ENCODE results near the gene COL26A1. TPM values are rescaled to one million over a fixed set of nuclear protein-coding genes. Genes with fewer than 3 reads are reported as not detected.
"Not testable (repeated sequence)": the region's sequence is repeated elsewhere in the genome, so short reads cannot be mapped to it uniquely, and the experiment has no call there.

The COL26A1 gene
- total RNA-seq, 1 experiment from 2014 or later, result not detected

GRCh38 chr7:101465131-101465530 is 102.5 kb downstream of the COL26A1 start:
- Histone ChIP-seq H3K79me2 (ENCODE audit: low read length) (no peaks in the 10 kb centered on the region), H3K9me3 (ENCODE audit: low read length) (no peaks in the 10 kb centered on the region), H2AFZ (ENCODE audit: low read length) (no peak overlapping the region), H3K27ac (ENCODE audit: low read length) (no peak overlapping the region), H3K4me2 (ENCODE audit: low read depth, low read length, poor library complexity, severe bottlenecking) (no peak overlapping the region), H3K36me3 (ENCODE audit: insufficient read depth, low read length) (no peaks in the 10 kb centered on the region), H4K20me1 (ENCODE audit: insufficient read depth, low read depth, low read length) (no peaks in the 10 kb centered on the region), H3K27me3 (ENCODE audit: low read length) (no peaks in the 10 kb centered on the region), H3K9ac (ENCODE audit: low read length) (no peak overlapping the region), H3K4me1 (ENCODE audit: low read length) (no peaks in the 10 kb centered on the region), H3K4me3 (ENCODE audit: low read length) (no peak overlapping the region), H3K9me2 (replicated peaks; ENCODE audit: insufficient read depth, low read length) (no peaks in the 10 kb centered on the region)
- no peak for DNase-seq

- DNase-seq, result no peak
- Histone ChIP-seq H3K9ac (ENCODE audit: low read length) (no peak overlapping the region), H3K36me3 (ENCODE audit: insufficient read depth, low read length) (no peaks in the 10 kb centered on the region), H3K4me2 (ENCODE audit: low read depth, low read length, poor library complexity, severe bottlenecking) (no peak overlapping the region), H3K27ac (ENCODE audit: low read length) (no peak overlapping the region), H4K20me1 (ENCODE audit: insufficient read depth, low read depth, low read length) (no peaks in the 10 kb centered on the region), H2AFZ (ENCODE audit: low read length) (no peak overlapping the region), H3K4me1 (ENCODE audit: low read length) (no peaks in the 10 kb centered on the region), H3K27me3 (ENCODE audit: low read length) (no peaks in the 10 kb centered on the region), H3K9me3 (ENCODE audit: low read length) (no peaks in the 10 kb centered on the region), H3K9me2 (replicated peaks; ENCODE audit: insufficient read depth, low read length) (no peaks in the 10 kb centered on the region), H3K79me2 (ENCODE audit: low read length) (no peaks in the 10 kb centered on the region), H3K4me3 (ENCODE audit: low read length) (no peak overlapping the region)
These were observed 103.0 kb downstream of the COL26A1 start for GRCh38 chr7:101465576-101466196.

- H3K4me2 ChIP-seq (ENCODE audit: low read depth, low read length, poor library complexity, severe bottlenecking), result no peak overlapping the region
These were observed 104.2 kb downstream of the COL26A1 start for GRCh38 chr7:101466871-101467270.

GRCh38 chr7:101468546-101469275 is 106.0 kb downstream of the COL26A1 start:
- H3K4me1 ChIP-seq (ENCODE audit: low read length), result no peaks in the 10 kb centered on the region
- no peak overlapping the region for H3K27ac ChIP-seq (ENCODE audit: low read length)
- H2AFZ ChIP-seq (ENCODE audit: low read length), result no peak overlapping the region
- H3K4me3 ChIP-seq (ENCODE audit: low read length), result no peak overlapping the region
- H4K20me1 ChIP-seq (ENCODE audit: insufficient read depth, low read depth, low read length), result no peaks in the 10 kb centered on the region
- no peaks in the 10 kb centered on the region for H3K79me2 ChIP-seq (ENCODE audit: low read length)
- H3K27me3 ChIP-seq (ENCODE audit: low read length), result no peaks in the 10 kb centered on the region
- no peaks in the 10 kb centered on the region for H3K9me3 ChIP-seq (ENCODE audit: low read length)
- no peaks in the 10 kb centered on the region for H3K36me3 ChIP-seq (ENCODE audit: insufficient read depth, low read length)
- DNase-seq, result no peak
- H3K4me2 ChIP-seq (ENCODE audit: low read depth, low read length, poor library complexity, severe bottlenecking), result no peak overlapping the region
- H3K9me2 ChIP-seq (replicated peaks; ENCODE audit: insufficient read depth, low read length), result no peaks in the 10 kb centered on the region
- H3K9ac ChIP-seq (ENCODE audit: low read length), result no peak overlapping the region

More at GRCh38 chr7:101466871-101467270, 104.2 kb downstream of the COL26A1 start:
- no peaks in the 10 kb centered on the region for H3K9me3 ChIP-seq (ENCODE audit: low read length)
- H3K4me1 ChIP-seq (ENCODE audit: low read length), result no peaks in the 10 kb centered on the region
- DNase-seq, result no peak
- no peak overlapping the region for H2AFZ ChIP-seq (ENCODE audit: low read length)
- H3K4me3 ChIP-seq (ENCODE audit: low read length), result no peak overlapping the region
- no peak overlapping the region for H3K9ac ChIP-seq (ENCODE audit: low read length)
- H3K9me2 ChIP-seq (replicated peaks; ENCODE audit: insufficient read depth, low read length), result no peaks in the 10 kb centered on the region
- no peaks in the 10 kb centered on the region for H3K36me3 ChIP-seq (ENCODE audit: insufficient read depth, low read length)
- H3K27me3 ChIP-seq (ENCODE audit: low read length), result no peaks in the 10 kb centered on the region
- H4K20me1 ChIP-seq (ENCODE audit: insufficient read depth, low read depth, low read length), result no peaks in the 10 kb centered on the region
- no peak overlapping the region for H3K27ac ChIP-seq (ENCODE audit: low read length)
- H3K79me2 ChIP-seq (ENCODE audit: low read length), result no peaks in the 10 kb centered on the region

GRCh38 chr7:101470668-101471487 is 108.2 kb downstream of the COL26A1 start:
- Histone ChIP-seq H3K4me3 (ENCODE audit: low read length) (no peak overlapping the region), H2AFZ (ENCODE audit: low read length) (no peak overlapping the region), H3K27me3 (ENCODE audit: low read length) (no peaks in the 10 kb centered on the region), H3K9me3 (ENCODE audit: low read length) (no peaks in the 10 kb centered on the region), H3K4me1 (ENCODE audit: low read length) (no peaks in the 10 kb centered on the region), H3K9me2 (replicated peaks; ENCODE audit: insufficient read depth, low read length) (no peaks in the 10 kb centered on the region), H3K4me2 (ENCODE audit: low read depth, low read length, poor library complexity, severe bottlenecking) (no peak overlapping the region), H3K36me3 (ENCODE audit: insufficient read depth, low read length) (no peaks in the 10 kb centered on the region), H4K20me1 (ENCODE audit: insufficient read depth, low read depth, low read length) (no peaks in the 10 kb centered on the region), H3K79me2 (ENCODE audit: low read length) (no peaks in the 10 kb centered on the region), H3K27ac (ENCODE audit: low read length) (no peak overlapping the region), H3K9ac (ENCODE audit: low read length) (no peak overlapping the region)
- no peak for DNase-seq

GRCh38 chr7:101474178-101474577 is 111.5 kb downstream of the COL26A1 start:
- Histone ChIP-seq H3K4me3 (ENCODE audit: low read length) (no peak overlapping the region), H3K4me1 (ENCODE audit: low read length) (no peaks in the 10 kb centered on the region), H3K27ac (ENCODE audit: low read length) (no peak overlapping the region), H3K9me2 (replicated peaks; ENCODE audit: insufficient read depth, low read length) (no peaks in the 10 kb centered on the region), H4K20me1 (ENCODE audit: insufficient read depth, low read depth, low read length) (no peaks in the 10 kb centered on the region), H3K79me2 (ENCODE audit: low read length) (no peaks in the 10 kb centered on the region), H3K4me2 (ENCODE audit: low read depth, low read length, poor library complexity, severe bottlenecking) (no peak overlapping the region), H3K36me3 (ENCODE audit: insufficient read depth, low read length) (no peaks in the 10 kb centered on the region), H3K9ac (ENCODE audit: low read length) (no peak overlapping the region), H3K27me3 (ENCODE audit: low read length) (no peaks in the 10 kb centered on the region), H3K9me3 (ENCODE audit: low read length) (0 out of 2 replicates have a peak, but pooled peaks cover 4% of the 10 kb centered on the region), H2AFZ (ENCODE audit: low read length) (no peak overlapping the region)
- no peak for DNase-seq

- H2AFZ ChIP-seq (ENCODE audit: low read length); H3K4me3 ChIP-seq (ENCODE audit: low read length); H3K27me3 ChIP-seq (ENCODE audit: low read length); H3K4me2 ChIP-seq (ENCODE audit: low read depth, low read length, poor library complexity, severe bottlenecking); H3K9ac ChIP-seq (ENCODE audit: low read length); H3K79me2 ChIP-seq (ENCODE audit: low read length); H3K4me1 ChIP-seq (ENCODE audit: low read length); H3K27ac ChIP-seq (ENCODE audit: low read length); H3K9me2 ChIP-seq (replicated peaks; ENCODE audit: insufficient read depth, low read length); H3K36me3 ChIP-seq (ENCODE audit: insufficient read depth, low read length); H4K20me1 ChIP-seq (ENCODE audit: insufficient read depth, low read depth, low read length); H3K9me3 ChIP-seq (ENCODE audit: low read length); DNase-seq: not testable (repeated sequence)
These were observed 113.0 kb downstream of the COL26A1 start for GRCh38 chr7:101475691-101476090.

- no peaks in the 10 kb centered on the region for H3K79me2 ChIP-seq (ENCODE audit: low read length)
- no peaks in the 10 kb centered on the region for H4K20me1 ChIP-seq (ENCODE audit: insufficient read depth, low read depth, low read length)
- no peaks in the 10 kb centered on the region for H3K27me3 ChIP-seq (ENCODE audit: low read length)
- no peak overlapping the region for H2AFZ ChIP-seq (ENCODE audit: low read length)
- H3K4me3 ChIP-seq (ENCODE audit: low read length), result no peak overlapping the region
- no peak for DNase-seq
- no peaks in the 10 kb centered on the region for H3K36me3 ChIP-seq (ENCODE audit: insufficient read depth, low read length)
- H3K9ac ChIP-seq (ENCODE audit: low read length), result no peak overlapping the region
- peaks cover 8% of the 10 kb centered on the region; the same call in 1 of the 2 replicates for H3K9me3 ChIP-seq (ENCODE audit: low read length)
- H3K9me2 ChIP-seq (replicated peaks; ENCODE audit: insufficient read depth, low read length), result no peaks in the 10 kb centered on the region
- no peak overlapping the region for H3K27ac ChIP-seq (ENCODE audit: low read length)
- no peaks in the 10 kb centered on the region for H3K4me1 ChIP-seq (ENCODE audit: low read length)
- no peak overlapping the region for H3K4me2 ChIP-seq (ENCODE audit: low read depth, low read length, poor library complexity, severe bottlenecking)
These were observed 116.5 kb downstream of the COL26A1 start for GRCh38 chr7:101479217-101479616.

Data from Karpas-422 (cell line).